ENCODE measurements around the gene HTRA3. TPM values are rescaled to one million over a fixed set of nuclear protein-coding genes. Genes with fewer than 3 reads are reported as not detected.

Gene HTRA3
- total RNA-seq, 4 donors from 2014 or later = 3.3 to 22.5 (median 10.3) TPM

DNA sequence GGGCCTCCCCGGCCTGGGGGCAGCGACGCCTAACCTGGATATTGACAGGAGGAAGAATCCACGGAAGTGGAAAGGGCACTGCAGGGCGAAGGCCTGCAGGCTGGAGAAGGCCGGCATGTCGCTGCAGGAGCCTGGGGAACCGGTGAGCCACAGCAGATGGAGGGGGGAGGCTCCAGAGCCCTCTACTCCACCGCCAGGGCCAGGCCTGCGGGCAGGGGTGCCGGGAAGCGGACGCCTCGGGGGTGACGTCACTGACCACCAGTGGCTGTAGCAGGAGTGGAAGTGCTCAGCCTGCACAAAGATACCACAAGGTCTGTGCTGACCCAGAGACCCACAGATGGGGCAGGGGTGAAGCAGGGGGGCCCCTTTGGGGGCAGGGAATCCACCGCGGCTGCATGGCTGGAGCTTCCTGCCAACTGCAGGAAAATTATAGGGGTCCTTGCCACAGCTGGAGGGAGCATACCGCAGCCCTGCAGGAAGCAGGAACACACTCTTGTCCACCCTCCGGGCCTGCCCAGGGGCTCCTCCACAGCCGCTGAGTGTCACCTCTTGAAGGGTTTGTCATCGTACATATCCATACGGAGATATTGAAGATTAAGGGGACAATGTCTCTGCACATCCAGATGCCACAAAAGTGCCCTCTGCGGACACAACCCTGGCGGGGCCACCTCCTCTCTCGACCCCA is 7.6 kb upstream of the HTRA3 start:
- no peak overlapping the region for H3K27ac ChIP-seq
- H3K4me1 ChIP-seq = peaks cover 14% of the 10 kb centered on the region
- no peaks in the 10 kb centered on the region for H3K9me3 ChIP-seq
- TF ChIP-seq EP300 (IDR thresholded peaks at IDR 0.05) (no peak), CTCF (IDR thresholded peaks at IDR 0.05) (no peak), POLR2AphosphoS5 (IDR thresholded peaks at IDR 0.05) (no peak), POLR2A (IDR thresholded peaks at IDR 0.05) (no peak)
- H3K4me3 ChIP-seq = no peak overlapping the region
- H3K36me3 ChIP-seq = no peaks in the 10 kb centered on the region
- 73% methylated on average over 21 of the region's 25 CpGs for WGBS
- no peaks in the 10 kb centered on the region for H3K27me3 ChIP-seq
- no peak for DNase-seq (ENCODE audit: low spot score in 2 of 2)

- Histone ChIP-seq H3K27me3 (no peaks in the 10 kb centered on the region), H3K27ac (no peak overlapping the region), H3K9me3 (no peaks in the 10 kb centered on the region), H3K4me1 (peaks cover 14% of the 10 kb centered on the region), H3K4me3 (no peak overlapping the region), H3K36me3 (no peaks in the 10 kb centered on the region)
- 85% methylated on average over 10 of the region's 23 CpGs for WGBS
- no peak for DNase-seq (ENCODE audit: low spot score in 2 of 2)
- TF ChIP-seq POLR2AphosphoS5 (IDR thresholded peaks at IDR 0.05) (no peak), CTCF (IDR thresholded peaks at IDR 0.05) (no peak), POLR2A (IDR thresholded peaks at IDR 0.05) (no peak), EP300 (IDR thresholded peaks at IDR 0.05) (no peak)
Measured at GRCh38 chr4:8262637-8263322, 6.8 kb upstream of the HTRA3 start.

GRCh38 chr4:8263397-8263796 is 6.2 kb upstream of the HTRA3 start:
- Histone ChIP-seq H3K4me3 (no peak overlapping the region), H3K9me3 (no peaks in the 10 kb centered on the region), H3K27ac (no peak overlapping the region), H3K4me1 (peaks cover 14% of the 10 kb centered on the region), H3K27me3 (no peaks in the 10 kb centered on the region), H3K36me3 (no peaks in the 10 kb centered on the region)
- DNase-seq (ENCODE audit: low spot score in 2 of 2) = no peak
- TF ChIP-seq POLR2A (IDR thresholded peaks at IDR 0.05) (no peak), CTCF (IDR thresholded peaks at IDR 0.05) (no peak), POLR2AphosphoS5 (IDR thresholded peaks at IDR 0.05) (no peak), EP300 (IDR thresholded peaks at IDR 0.05) (no peak)
- 88% methylated on average over 9 of the region's 10 CpGs for WGBS

DNA sequence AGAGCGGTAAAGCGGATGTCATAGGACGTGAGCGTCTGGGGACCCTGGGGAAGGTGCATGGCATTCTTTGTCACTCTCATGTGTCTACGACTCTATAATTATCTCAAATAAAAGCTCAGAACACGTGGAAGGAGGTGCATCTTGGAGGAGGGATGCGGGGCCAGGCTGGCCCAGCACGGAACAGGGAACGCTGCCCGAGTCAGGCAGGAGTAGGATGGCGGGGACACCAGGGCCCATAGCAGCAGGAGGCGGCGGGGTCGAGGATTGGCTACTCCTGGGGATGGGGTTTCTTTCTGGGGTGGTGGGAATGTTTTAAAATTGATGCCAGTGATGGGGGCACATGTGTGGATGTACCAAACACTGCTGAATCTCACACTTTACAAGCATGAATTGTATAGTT is 5.4 kb upstream of the HTRA3 start:
- no peak for DNase-seq (ENCODE audit: low spot score in 2 of 2)
- no peak overlapping the region for H3K4me3 ChIP-seq
- H3K36me3 ChIP-seq = no peaks in the 10 kb centered on the region
- H3K9me3 ChIP-seq = no peaks in the 10 kb centered on the region
- TF ChIP-seq POLR2A (IDR thresholded peaks at IDR 0.05) = no peak
- TF ChIP-seq CTCF (IDR thresholded peaks at IDR 0.05) = no peak
- TF ChIP-seq EP300 (IDR thresholded peaks at IDR 0.05) = no peak
- no peak for TF ChIP-seq POLR2AphosphoS5 (IDR thresholded peaks at IDR 0.05)
- no peak overlapping the region for H3K27ac ChIP-seq
- peaks cover 5% of the 10 kb centered on the region for H3K27me3 ChIP-seq
- peaks cover 15% of the 10 kb centered on the region for H3K4me1 ChIP-seq
- 79% methylated on average over 14 of the region's 14 CpGs for WGBS

DNA sequence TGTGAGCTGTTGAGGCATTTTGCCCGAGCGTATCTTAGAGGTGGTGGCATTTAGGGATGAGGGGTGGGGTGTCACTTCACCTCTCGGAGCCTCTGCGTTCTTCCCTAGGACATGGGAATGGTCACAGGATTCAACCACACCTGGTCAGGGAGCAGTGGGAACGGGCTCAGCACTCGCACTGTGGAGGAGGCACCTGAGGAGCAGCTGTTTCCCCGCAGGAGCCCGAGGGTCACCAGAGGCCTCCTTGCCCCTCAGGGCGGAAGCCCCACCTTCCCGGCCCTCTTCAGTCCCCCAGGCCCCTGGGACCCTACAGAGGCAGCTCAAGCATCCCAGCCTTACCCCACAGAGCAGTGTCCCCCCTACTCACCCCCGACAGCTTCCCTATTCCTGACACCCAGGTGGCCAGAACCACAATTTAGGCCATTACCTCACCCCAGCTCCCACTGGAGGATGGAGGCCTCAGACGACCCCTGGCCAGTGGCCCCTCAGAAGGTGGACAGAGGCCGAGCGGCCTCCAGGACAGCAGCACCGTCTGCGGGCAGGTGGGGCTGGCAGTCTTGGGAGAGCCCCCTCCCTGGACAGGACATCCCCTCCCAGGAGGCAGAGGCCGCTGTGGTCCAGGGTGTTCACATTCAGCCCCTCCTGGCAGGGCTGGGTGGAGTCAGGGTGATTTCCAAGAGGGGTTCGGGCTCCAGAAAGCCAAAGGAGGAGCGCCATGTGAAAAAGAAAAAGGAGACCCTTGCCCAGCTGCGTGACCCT is 4.2 kb upstream of the HTRA3 start:
- TF ChIP-seq EP300 (IDR thresholded peaks at IDR 0.05) (no peak), POLR2AphosphoS5 (IDR thresholded peaks at IDR 0.05) (no peak), CTCF (IDR thresholded peaks at IDR 0.05) (no peak), POLR2A (IDR thresholded peaks at IDR 0.05) (no peak)
- Histone ChIP-seq H3K4me3 (no peak overlapping the region), H3K27me3 (peaks cover 17% of the 10 kb centered on the region), H3K9me3 (no peaks in the 10 kb centered on the region), H3K4me1 (peaks cover 25% of the 10 kb centered on the region), H3K27ac (no peak overlapping the region), H3K36me3 (no peaks in the 10 kb centered on the region)
- WGBS = 75% methylated on average over 17 of the region's 20 CpGs
- DNase-seq (ENCODE audit: low spot score in 2 of 2) = no peak

Measured in suprapubic skin (tissue), 4 donors.